GM21786 (cell line): ENCODE results near the gene CNTNAP5.

Source experiments
- ATAC-seq: cut with Tn5 transposase; IDR thresholded peaks from one replicate; pipeline ENCODE4 v1.9.1; 2021; ENCODE audit not compliant: unreplicated experiment

Gene CNTNAP5

DNA sequence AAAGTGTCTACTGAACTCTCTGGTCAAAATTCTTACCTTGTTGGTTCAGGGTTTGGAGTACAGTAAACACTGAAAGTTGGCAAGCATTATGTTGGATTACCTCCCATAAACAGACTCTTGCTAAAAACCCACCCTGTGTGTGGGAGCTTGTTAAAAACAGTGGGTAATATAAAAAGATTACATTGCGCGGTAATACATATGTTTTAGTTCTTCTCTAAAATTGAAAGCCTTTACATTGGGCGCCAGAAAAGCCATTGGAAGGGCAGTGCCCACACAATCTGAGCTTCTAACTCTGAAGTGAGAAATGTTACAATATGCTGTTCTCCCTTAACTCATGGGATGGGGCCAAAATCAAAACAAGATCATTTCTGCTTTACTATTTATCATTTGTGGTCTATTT is 510.7 kb downstream of the CNTNAP5 start:
- ATAC-seq = no peak

- no peak for ATAC-seq
Measured at GRCh38 chr2:124536591-124536990, 511.5 kb downstream of the CNTNAP5 start.

DNA sequence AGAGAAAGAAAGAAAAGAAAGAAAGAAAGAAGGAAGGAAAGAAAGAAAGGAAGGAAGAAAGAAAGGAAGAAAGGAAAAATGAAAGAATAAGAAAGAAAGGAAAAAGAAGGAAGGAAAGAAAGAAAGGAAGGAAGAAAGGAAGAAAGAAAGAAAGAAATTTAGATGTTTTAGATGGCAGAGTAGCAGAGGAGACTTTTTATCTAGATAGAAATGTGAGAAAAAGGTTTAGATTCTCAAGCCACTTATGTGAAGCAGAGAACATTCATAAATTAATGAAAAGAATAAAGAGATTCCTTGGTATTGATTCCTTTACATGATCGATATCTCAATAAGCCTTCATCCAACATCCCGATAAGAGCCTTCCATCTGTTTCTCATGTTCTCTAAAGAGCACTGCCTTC is 513.5 kb downstream of the CNTNAP5 start:
- no peak for ATAC-seq

DNA sequence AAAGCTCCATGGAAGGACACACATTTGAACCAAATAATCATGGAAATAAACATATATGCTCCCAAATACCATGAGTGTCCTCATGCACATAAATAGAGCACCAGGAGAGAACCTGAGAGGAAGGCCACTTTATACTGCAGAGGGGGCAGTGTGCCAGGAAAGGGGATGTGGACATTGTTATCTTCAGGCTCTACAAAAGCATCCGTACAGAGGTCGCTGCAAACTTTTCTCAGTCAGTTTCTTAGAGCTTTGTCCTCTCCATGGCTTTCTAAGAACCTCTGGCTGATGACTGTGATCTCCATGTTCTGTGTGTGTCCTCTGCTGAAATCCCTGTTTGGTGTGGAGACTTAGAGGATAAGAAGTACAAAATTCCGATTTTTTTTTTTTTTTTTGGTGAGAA is 515.7 kb downstream of the CNTNAP5 start:
- no peak for ATAC-seq

- no peak for ATAC-seq
Measured at GRCh38 chr2:124542932-124543640, 518.0 kb downstream of the CNTNAP5 start.

DNA sequence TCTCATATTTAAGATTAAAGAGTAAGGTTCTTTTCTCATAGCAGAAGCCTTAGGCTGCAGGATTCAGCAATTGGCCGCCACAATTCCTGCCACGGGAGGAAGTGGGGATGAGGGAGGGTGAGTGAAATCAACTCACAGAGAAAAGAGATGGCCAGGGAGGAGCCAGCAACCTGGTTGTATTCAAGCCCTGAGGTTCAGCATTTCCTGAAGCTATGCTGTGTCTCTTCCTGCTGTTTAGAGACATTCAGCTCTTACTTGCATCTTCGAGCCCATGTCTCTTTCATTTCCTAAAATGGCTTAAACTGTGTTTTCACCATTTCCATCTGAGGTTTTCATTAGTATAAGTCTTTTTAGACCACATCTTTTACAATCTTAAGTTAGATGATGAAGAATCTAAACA is 522.6 kb downstream of the CNTNAP5 start:
- no peak for ATAC-seq

GRCh38 chr2:124558277-124558905 is 533.3 kb downstream of the CNTNAP5 start:
- ATAC-seq = no peak

GRCh38 chr2:124559236-124559635 is 534.1 kb downstream of the CNTNAP5 start:
- ATAC-seq = no peak

GRCh38 chr2:124560592-124561112 is 535.6 kb downstream of the CNTNAP5 start:
- no peak for ATAC-seq

DNA sequence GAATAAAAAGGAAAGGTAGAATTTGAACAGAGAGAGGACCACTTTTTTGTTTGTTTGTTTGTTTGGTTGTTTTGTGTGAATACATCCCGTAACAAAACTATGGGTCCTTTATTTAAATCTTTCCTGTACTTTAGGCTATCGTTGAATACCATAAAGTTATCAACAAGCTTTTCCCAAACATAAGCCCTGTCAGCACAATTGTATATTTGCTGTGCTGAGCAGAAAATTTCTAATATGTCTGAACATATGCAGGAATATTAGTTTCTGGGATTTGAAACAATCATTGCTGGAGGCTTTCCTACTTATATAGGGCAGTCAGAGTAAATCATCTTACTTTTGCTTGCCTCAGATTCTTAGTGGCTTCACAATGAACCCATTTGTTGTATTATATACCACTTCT is 536.4 kb downstream of the CNTNAP5 start:
- no peak for ATAC-seq

GRCh38 chr2:124563426-124563825 is 538.3 kb downstream of the CNTNAP5 start:
- no peak for ATAC-seq

DNA sequence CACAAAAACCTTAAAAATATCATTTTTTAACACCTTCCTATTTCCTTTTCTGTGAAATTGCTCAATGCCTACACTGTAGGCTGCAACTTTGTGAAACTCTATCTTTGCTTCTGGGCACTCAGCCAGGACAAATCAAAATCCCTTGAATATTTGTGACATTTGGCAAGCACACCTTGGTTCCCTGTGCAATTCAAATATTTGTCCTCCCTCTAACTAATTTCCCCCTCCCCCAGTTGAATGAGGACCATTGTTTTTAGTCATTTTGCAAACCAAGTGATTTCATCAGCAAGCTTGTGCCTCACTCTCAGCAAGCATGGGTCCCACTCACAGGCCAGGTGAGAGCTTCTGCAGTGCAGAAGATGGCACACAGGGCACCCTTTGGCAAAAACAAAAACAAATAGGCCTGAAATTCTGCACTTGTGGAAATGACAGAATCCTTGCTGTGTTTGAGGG is 541.5 kb downstream of the CNTNAP5 start:
- ATAC-seq = no peak

DNA sequence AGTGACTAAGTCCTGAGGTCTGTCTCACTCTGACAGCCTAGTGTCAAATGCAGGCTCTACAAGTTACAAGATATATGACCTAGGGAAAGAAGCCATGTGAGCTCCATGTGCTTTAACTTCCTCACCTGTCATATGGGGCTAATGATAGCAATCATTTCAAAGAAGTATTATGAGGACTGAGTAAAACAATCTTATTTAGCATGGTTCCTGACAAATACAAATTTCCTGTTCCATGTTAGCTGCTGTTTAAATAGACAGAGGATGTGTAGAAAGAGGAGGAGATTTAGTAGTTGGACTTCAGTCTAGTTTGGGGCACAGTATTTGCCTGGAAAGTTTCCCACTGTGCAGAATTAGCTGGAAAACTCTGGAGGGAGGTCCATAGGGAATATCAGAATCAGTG is 545.8 kb downstream of the CNTNAP5 start:
- ATAC-seq = no peak

DNA sequence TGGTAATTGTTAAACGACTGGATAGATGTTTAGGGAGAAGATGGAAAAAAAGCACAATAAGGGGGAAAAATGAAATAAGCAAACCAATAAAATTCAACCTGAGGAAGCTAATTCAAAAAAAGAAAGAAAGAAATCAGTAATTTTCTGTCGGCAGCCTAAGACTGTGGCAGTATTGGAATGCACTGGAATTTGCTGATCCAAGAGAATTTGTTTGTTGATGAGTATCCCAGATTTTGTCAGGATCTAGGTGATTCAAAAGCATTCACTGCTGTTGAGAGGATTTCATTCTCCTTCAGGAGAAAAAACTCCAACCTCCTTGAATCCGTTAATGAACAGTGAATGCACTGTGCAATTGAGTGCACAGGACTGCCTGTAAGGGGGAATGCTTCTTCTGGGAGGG is 546.7 kb downstream of the CNTNAP5 start:
- ATAC-seq = no peak

DNA sequence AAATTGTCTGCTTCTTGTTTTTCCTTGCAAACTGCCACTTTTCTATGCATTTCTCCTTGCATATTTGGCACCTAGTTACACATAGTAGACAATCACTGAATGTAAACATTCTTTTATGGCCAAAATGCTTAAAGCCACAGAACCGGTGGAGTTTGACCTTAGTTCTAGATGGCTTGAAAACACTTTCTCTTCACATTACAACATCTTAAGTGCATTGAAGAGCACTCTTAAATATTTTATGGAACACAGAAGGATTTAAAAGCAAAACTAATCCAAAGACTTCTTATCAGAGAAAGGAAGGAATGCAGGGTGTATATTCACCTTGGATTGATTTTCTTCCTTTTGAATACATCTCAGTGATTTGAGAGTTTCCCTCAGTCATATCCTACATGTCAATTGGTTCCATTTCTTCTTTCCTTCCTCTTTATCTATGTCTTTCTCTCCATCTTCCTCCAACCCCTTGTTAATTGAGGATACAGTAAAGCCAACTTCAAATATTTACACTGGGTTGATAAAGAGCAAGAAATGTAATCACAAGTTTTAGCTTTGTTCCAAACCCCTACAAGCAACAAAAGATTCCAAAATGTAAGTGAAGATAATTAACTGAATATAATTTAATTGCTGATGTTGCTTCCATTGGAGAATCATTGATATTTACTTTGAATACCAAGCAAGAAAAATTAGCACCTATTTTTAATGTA is 548.0 kb downstream of the CNTNAP5 start:
- ATAC-seq = no peak

DNA sequence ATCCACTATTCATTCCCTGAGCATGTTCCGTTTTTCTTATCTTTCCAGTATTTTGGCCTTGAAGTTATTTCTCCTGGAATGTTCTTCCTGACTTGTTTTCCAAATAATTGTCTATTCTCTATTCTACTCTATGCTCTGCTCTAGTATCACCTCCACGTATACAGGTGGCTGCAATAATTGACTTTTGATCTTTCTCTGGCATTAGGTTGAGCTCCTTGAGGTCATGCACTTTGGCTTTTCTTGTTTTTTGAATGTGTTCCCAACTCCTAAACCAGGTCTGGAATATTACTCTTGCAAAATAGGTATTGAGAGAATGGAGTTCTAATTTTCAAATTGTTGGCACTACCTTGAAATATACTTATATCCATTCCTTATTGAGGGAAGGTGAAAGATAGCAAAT is 550.4 kb downstream of the CNTNAP5 start:
- no peak for ATAC-seq

- no peak for ATAC-seq
Measured at GRCh38 chr2:124580263-124580662, 555.2 kb downstream of the CNTNAP5 start.

DNA sequence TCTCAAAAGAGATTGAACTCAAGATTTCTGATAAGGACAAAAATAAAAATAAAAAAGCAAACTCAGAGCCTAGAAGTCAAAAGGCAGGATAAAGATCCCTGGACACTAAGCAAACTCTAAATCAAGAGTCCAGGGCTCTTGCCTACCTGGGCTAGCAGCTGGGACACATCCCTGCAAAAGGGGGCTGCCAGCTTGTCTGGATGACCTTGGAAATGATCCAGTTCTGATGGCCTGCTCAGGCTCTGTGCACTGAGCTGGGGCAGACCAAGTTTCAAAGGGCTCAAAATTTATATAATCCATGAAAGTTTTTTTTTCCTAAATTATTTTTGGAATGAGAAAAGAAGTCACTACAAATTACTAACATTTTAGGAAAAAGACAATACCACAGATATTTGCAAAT is 557.3 kb downstream of the CNTNAP5 start:
- ATAC-seq = no peak

DNA sequence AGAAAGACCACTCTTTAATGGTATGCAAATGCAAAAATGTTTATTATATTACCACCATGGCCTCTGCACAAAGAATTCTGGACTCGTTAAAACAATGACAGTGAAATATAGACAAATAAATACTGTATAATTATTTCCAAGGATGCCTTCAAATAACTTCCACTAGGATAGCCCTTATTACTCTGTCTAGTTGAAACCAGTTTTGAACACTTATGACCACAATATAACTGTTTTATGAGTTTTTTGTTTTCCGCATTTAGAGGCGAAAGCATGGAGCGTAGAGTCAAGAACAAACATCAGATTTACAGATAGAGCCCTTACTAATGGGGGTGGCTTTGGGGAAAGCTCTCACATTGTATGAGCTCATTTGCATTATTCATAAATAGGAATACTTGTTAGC is 559.5 kb downstream of the CNTNAP5 start:
- no peak for ATAC-seq

GRCh38 chr2:124585277-124585676 is 560.2 kb downstream of the CNTNAP5 start:
- no peak for ATAC-seq

DNA sequence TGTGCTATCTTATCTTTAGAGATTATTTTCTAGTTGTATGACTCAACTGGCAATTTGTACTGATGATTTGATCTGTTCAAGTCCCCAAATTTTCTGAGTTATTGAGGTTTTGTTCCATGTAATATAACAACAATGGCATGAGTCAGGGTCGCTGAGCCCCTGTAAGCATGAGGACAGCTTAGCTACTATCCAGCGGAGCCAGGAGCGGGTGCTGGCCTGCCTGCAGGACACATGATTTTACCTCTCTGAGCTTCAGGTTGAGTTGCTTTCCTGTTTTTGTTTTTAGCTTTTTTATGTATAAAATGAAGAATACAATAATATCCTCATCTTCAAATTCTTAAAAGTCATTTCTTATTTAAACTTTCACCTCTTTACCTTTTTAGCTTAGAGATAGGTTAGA is 561.1 kb downstream of the CNTNAP5 start:
- ATAC-seq = no peak

- ATAC-seq = no peak
Measured at GRCh38 chr2:124586835-124587234, 561.7 kb downstream of the CNTNAP5 start.
